Measurements from ENCODE around the gene VARS1.
A peak's percentile ranks its signal among the peaks of the same experiment; 100 is the strongest.

Gene VARS1

GRCh38 chr6:31763619-31763940, 32.0 kb downstream of the VARS1 start:
- Mint-ChIP-seq H3K27ac (peak overlapping the region; percentile 33), H3K36me3 (ENCODE audit: low read depth) (peaks cover 44% of the 10 kb centered on the region), H3K27me3 (ENCODE audit: low read depth, poor library complexity) (peaks cover 8% of the 10 kb centered on the region), H3K4me1 (peaks cover 49% of the 10 kb centered on the region), H3K9me3 (no peaks in the 10 kb centered on the region), H3K4me3 (no peak overlapping the region)
- no peak for TF ChIP-seq CTCF (IDR thresholded peaks at IDR 0.05)
- DNase-seq: no peak

- DNase-seq: no peak
- no peaks in the 10 kb centered on the region for H3K9me3 Mint-ChIP-seq
- H3K27ac Mint-ChIP-seq: peak overlapping the region; percentile 33
- peaks cover 49% of the 10 kb centered on the region for H3K36me3 Mint-ChIP-seq (ENCODE audit: low read depth)
- peaks cover 11% of the 10 kb centered on the region for H3K27me3 Mint-ChIP-seq (ENCODE audit: low read depth, poor library complexity)
- peaks cover 49% of the 10 kb centered on the region for H3K4me1 Mint-ChIP-seq
- no peak overlapping the region for H3K4me3 Mint-ChIP-seq
- TF ChIP-seq CTCF (IDR thresholded peaks at IDR 0.05): no peak
Measured at GRCh38 chr6:31762878-31763618, 32.5 kb downstream of the VARS1 start.

GRCh38 chr6:31762356-31762755, 33.2 kb downstream of the VARS1 start, which contains the start of gene SAPCD1:
TSS of gene SAPCD1 (plus strand) at chr6:31762656. CDS start at chr6:31763055, 399 bp downstream.
- peaks cover 47% of the 10 kb centered on the region for H3K4me1 Mint-ChIP-seq
- no peak for TF ChIP-seq CTCF (IDR thresholded peaks at IDR 0.05)
- peaks cover 52% of the 10 kb centered on the region for H3K36me3 Mint-ChIP-seq (ENCODE audit: low read depth)
- H3K9me3 Mint-ChIP-seq: no peaks in the 10 kb centered on the region
- peaks cover 11% of the 10 kb centered on the region for H3K27me3 Mint-ChIP-seq (ENCODE audit: low read depth, poor library complexity)
- peak within 1 kb of the TSS; percentile 33 for H3K27ac Mint-ChIP-seq
- DNase-seq: no peak
- H3K4me3 Mint-ChIP-seq: no peak within 1 kb of the TSS

GRCh38 chr6:31761343-31761742, 34.2 kb downstream of the VARS1 start:
- no peak overlapping the region for H3K4me3 Mint-ChIP-seq
- DNase-seq: no peak
- peaks cover 36% of the 10 kb centered on the region for H3K4me1 Mint-ChIP-seq
- no peak overlapping the region for H3K27ac Mint-ChIP-seq
- no peaks in the 10 kb centered on the region for H3K9me3 Mint-ChIP-seq
- peaks cover 11% of the 10 kb centered on the region for H3K27me3 Mint-ChIP-seq (ENCODE audit: low read depth, poor library complexity)
- peaks cover 52% of the 10 kb centered on the region for H3K36me3 Mint-ChIP-seq (ENCODE audit: low read depth)
- no peak for TF ChIP-seq CTCF (IDR thresholded peaks at IDR 0.05)

GRCh38 chr6:31760790-31761189, 34.8 kb downstream of the VARS1 start:
- Mint-ChIP-seq H3K4me3 (no peak overlapping the region), H3K27me3 (ENCODE audit: low read depth, poor library complexity) (peaks cover 13% of the 10 kb centered on the region), H3K9me3 (no peaks in the 10 kb centered on the region), H3K4me1 (peaks cover 35% of the 10 kb centered on the region), H3K27ac (peak overlapping the region; percentile 24), H3K36me3 (ENCODE audit: low read depth) (peaks cover 52% of the 10 kb centered on the region)
- TF ChIP-seq CTCF (IDR thresholded peaks at IDR 0.05): no peak
- no peak for DNase-seq

- TF ChIP-seq CTCF (IDR thresholded peaks at IDR 0.05): no peak
- Mint-ChIP-seq H3K36me3 (ENCODE audit: low read depth) (peaks cover 43% of the 10 kb centered on the region), H3K9me3 (no peaks in the 10 kb centered on the region), H3K27ac (no peak overlapping the region), H3K27me3 (ENCODE audit: low read depth, poor library complexity) (peaks cover 10% of the 10 kb centered on the region), H3K4me3 (no peak overlapping the region), H3K4me1 (peaks cover 20% of the 10 kb centered on the region)
- DNase-seq: no peak
Measured at GRCh38 chr6:31758281-31758680, 37.3 kb downstream of the VARS1 start.
